Peyer's patch (tissue), 4 donors: ENCODE data around the gene PTRH1.

Source experiments
- POLR2A ChIP-seq, 2 donors: fragments of 450-650 bp; IDR thresholded peaks; one replicate each; pipeline ENCODE4 v1.5.1; 2017; ENCODE audit warnings: antibody characterized with exemption in 2 of 2, mild to moderate bottlenecking in 2 of 2, moderate library complexity in 2 of 2
- TF ChIP-seq, protein P1 (sequence below), 6 experiments: fragments of 450-650 bp in 4 of 6; fragments of 200-600 bp in 2 of 6; sonication (generic) in 1 of 6; IDR thresholded peaks; one replicate each; pipeline ENCODE4 v1.5.1; 2017 to 2019; ENCODE audit warnings: antibody characterized with exemption in 6 of 6, mild to moderate bottlenecking in 3 of 6, moderate library complexity in 1 of 6

DNA sequence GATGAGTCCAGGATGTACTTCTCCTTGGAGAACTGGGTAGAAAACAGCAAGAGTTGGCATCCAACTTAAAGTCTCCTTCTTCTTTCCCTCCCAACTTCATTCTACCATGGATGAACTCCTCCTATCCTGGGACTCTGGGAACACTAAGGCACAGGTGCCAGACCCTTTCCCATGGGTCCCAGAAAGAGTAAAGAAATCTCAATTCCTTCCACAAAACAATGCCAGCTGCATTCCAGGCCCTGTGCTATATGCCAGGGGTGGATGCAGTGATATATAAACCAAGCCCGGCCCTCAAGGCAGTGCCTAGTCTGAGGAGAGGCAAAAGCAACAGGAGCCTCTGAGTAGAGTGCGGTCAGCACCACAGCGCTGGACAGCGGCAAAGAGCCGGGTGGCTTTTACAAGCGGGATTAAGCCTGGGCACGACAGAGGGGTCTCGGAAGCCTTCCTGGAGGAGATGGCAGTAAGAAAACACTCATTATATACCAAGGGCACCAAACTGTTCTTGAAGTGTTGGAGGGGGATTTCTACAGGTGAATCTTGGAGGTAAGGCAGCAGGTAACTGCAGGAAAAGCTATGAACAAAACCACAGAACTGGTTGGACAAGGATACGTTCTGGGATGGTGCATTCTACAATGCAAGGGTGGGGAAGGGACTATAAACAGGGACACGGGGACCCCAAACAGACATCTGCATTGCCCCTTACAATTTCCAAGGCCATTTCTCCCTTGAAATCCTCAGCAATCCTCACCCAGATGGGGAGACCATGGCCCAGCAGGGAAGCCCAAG lies 36.0 kb upstream of the PTRH1 start:
- TF ChIP-seq, protein P1, sequence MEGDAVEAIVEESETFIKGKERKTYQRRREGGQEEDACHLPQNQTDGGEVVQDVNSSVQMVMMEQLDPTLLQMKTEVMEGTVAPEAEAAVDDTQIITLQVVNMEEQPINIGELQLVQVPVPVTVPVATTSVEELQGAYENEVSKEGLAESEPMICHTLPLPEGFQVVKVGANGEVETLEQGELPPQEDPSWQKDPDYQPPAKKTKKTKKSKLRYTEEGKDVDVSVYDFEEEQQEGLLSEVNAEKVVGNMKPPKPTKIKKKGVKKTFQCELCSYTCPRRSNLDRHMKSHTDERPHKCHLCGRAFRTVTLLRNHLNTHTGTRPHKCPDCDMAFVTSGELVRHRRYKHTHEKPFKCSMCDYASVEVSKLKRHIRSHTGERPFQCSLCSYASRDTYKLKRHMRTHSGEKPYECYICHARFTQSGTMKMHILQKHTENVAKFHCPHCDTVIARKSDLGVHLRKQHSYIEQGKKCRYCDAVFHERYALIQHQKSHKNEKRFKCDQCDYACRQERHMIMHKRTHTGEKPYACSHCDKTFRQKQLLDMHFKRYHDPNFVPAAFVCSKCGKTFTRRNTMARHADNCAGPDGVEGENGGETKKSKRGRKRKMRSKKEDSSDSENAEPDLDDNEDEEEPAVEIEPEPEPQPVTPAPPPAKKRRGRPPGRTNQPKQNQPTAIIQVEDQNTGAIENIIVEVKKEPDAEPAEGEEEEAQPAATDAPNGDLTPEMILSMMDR (IDR thresholded peaks at IDR 0.05) = no peak
- no peak for TF ChIP-seq POLR2A (IDR thresholded peaks at IDR 0.05)
